IMR-90 (cell line): ENCODE results near the gene CTIF.

Source experiments
- BHLHE40 ChIP-seq: fragments of 150-350 bp; IDR thresholded peaks from 2 replicates; pipeline ENCODE4 v1.6.1; 2016; ENCODE audit warnings: mild to moderate bottlenecking, low read depth, low read length
- CEBPB ChIP-seq: IDR thresholded peaks from 2 replicates; pipeline ENCODE4 v1.6.1; 2012; ENCODE audit warnings: low read depth, low read length, improper control_type of control experiment
- CHD1 ChIP-seq: IDR thresholded peaks from 2 replicates; pipeline ENCODE4 v1.6.1; 2012; ENCODE audit warnings: low read depth, low read length, improper control_type of control experiment
- FOS ChIP-seq: fragments of 150-350 bp; IDR thresholded peaks from 2 replicates; pipeline ENCODE4 v1.6.1; 2016; ENCODE audit warnings: low read depth, low read length
- MAFK ChIP-seq: IDR thresholded peaks from 2 replicates; pipeline ENCODE4 v1.6.1; 2012; ENCODE audit warnings: low read depth, low read length, improper control_type of control experiment
- MAZ ChIP-seq: IDR thresholded peaks from 2 replicates; pipeline ENCODE4 v1.6.1; 2012; ENCODE audit warnings: low read depth, mild to moderate bottlenecking, low read length, improper control_type of control experiment, moderate library complexity, borderline replicate concordance
- MXI1 ChIP-seq: IDR thresholded peaks from 2 replicates; pipeline ENCODE4 v1.6.1; 2012; ENCODE audit warnings: low read depth, mild to moderate bottlenecking, low read length, moderate library complexity, borderline replicate concordance
- POLR2A ChIP-seq: IDR thresholded peaks from 2 replicates; pipeline ENCODE4 v1.6.1; 2012; ENCODE audit warnings: mild to moderate bottlenecking, low read depth, low read length
- RAD21 ChIP-seq: IDR thresholded peaks from 2 replicates; pipeline ENCODE4 v1.6.1; 2012; ENCODE audit warnings: low read length, improper control_type of control experiment
- RCOR1 ChIP-seq: IDR thresholded peaks from 2 replicates; pipeline ENCODE4 v1.6.1; 2012; ENCODE audit warnings: mild to moderate bottlenecking, low read length, improper control_type of control experiment; ENCODE audit not compliant: insufficient replicate concordance
- RFX5 ChIP-seq: IDR thresholded peaks from 2 replicates; pipeline ENCODE4 v1.8.0; 2012; ENCODE audit warnings: low read depth, mild to moderate bottlenecking, low read length, moderate library complexity
- SMC3 ChIP-seq: fragments of 150-350 bp; IDR thresholded peaks from 2 replicates; pipeline ENCODE4 v1.6.1; 2016; ENCODE audit warnings: low read depth, mild to moderate bottlenecking, antibody characterized with exemption, low read length, moderate library complexity
- USF2 ChIP-seq: fragments of 150-350 bp; IDR thresholded peaks from 2 replicates; pipeline ENCODE4 v1.6.1; 2017; ENCODE audit warnings: mild to moderate bottlenecking, antibody characterized with exemption, low read length, low read depth
- TF ChIP-seq, protein P1 (sequence below): conservative IDR thresholded peaks from 2 replicates; pipeline ENCODE4 v1.5.1; 2012; ENCODE audit warnings: mild to moderate bottlenecking, low read depth, low read length, improper control_type of control experiment

GRCh38 chr18:48541026-48541746 is 2.4 kb downstream of the CTIF start:
- TF ChIP-seq CEBPB (no peak), POLR2A (peak; percentile 65; the same call in 1 of the 2 replicates), RCOR1 (no peak), RAD21 (no peak; the same call in 1 of the 2 replicates), FOS (no peak), MXI1 (peak; percentile 35; the same call in 1 of the 2 replicates), MAFK (no peak), RFX5 (no peak), USF2 (no peak), CHD1 (no peak; the same call in 1 of the 2 replicates), MAZ (peak; percentile 6; the same call in 1 of the 2 replicates), SMC3 (no peak), BHLHE40 (no peak)
- TF ChIP-seq, protein P1, sequence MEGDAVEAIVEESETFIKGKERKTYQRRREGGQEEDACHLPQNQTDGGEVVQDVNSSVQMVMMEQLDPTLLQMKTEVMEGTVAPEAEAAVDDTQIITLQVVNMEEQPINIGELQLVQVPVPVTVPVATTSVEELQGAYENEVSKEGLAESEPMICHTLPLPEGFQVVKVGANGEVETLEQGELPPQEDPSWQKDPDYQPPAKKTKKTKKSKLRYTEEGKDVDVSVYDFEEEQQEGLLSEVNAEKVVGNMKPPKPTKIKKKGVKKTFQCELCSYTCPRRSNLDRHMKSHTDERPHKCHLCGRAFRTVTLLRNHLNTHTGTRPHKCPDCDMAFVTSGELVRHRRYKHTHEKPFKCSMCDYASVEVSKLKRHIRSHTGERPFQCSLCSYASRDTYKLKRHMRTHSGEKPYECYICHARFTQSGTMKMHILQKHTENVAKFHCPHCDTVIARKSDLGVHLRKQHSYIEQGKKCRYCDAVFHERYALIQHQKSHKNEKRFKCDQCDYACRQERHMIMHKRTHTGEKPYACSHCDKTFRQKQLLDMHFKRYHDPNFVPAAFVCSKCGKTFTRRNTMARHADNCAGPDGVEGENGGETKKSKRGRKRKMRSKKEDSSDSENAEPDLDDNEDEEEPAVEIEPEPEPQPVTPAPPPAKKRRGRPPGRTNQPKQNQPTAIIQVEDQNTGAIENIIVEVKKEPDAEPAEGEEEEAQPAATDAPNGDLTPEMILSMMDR: no peak
